ENCODE measurements around the gene SSH2.

Gene SSH2

GRCh38 chr17:29956225-29956624, 26.2 kb upstream of the SSH2 start:
- TF ChIP-seq, protein P1, sequence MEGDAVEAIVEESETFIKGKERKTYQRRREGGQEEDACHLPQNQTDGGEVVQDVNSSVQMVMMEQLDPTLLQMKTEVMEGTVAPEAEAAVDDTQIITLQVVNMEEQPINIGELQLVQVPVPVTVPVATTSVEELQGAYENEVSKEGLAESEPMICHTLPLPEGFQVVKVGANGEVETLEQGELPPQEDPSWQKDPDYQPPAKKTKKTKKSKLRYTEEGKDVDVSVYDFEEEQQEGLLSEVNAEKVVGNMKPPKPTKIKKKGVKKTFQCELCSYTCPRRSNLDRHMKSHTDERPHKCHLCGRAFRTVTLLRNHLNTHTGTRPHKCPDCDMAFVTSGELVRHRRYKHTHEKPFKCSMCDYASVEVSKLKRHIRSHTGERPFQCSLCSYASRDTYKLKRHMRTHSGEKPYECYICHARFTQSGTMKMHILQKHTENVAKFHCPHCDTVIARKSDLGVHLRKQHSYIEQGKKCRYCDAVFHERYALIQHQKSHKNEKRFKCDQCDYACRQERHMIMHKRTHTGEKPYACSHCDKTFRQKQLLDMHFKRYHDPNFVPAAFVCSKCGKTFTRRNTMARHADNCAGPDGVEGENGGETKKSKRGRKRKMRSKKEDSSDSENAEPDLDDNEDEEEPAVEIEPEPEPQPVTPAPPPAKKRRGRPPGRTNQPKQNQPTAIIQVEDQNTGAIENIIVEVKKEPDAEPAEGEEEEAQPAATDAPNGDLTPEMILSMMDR (IDR thresholded peaks at IDR 0.05), result no peak
- no peak overlapping the region for H3K4me2 ChIP-seq (ENCODE audit: low read length)

DNA sequence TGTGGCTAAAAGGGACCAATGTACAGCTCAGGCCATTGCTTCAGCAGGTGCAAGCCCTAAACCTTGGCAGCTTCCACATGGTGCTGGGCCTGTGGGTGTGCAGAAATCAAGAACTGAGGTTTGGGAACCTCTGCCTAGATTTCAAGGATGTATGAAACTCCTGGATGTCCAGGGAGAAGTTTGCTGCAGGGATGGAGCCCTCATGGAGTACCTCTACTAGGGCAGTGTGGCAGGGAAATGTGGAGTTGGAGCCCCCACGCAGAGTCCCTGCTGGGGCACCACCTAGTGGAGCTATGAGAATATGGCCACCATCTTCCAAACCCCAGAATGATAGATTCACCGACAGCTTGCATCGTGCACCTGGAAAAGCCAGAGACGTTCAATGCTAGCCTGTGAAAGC, 24.4 kb upstream of the SSH2 start:
- H3K27ac ChIP-seq, result no peak overlapping the region
- H3K79me2 ChIP-seq, result no peaks in the 10 kb centered on the region
- no peak overlapping the region for H3K9ac ChIP-seq
- no peak overlapping the region for H2AFZ ChIP-seq
- H3K27me3 ChIP-seq (ENCODE audit: control insufficient read depth, insufficient read depth, low read length), result no peaks in the 10 kb centered on the region
- TF ChIP-seq, protein P1 (IDR thresholded peaks at IDR 0.05), result no peak
- H3K9me3 ChIP-seq (ENCODE audit: control insufficient read depth, low read length), result no peaks in the 10 kb centered on the region
- no peaks in the 10 kb centered on the region for H3K36me3 ChIP-seq (ENCODE audit: control insufficient read depth, insufficient read depth, low read length)
- no peak overlapping the region for H3K4me3 ChIP-seq (ENCODE audit: low read depth, low read length)
- no peaks in the 10 kb centered on the region for H3K4me1 ChIP-seq
- H3K4me2 ChIP-seq (ENCODE audit: low read length), result no peak overlapping the region

More at GRCh38 chr17:29956225-29956624, 26.2 kb upstream of the SSH2 start:
- no peak overlapping the region for H3K27ac ChIP-seq
- H2AFZ ChIP-seq, result no peak overlapping the region
- no peaks in the 10 kb centered on the region for H3K4me1 ChIP-seq
- H3K36me3 ChIP-seq (ENCODE audit: control insufficient read depth, insufficient read depth, low read length), result no peaks in the 10 kb centered on the region
- no peaks in the 10 kb centered on the region for H3K79me2 ChIP-seq
- H3K27me3 ChIP-seq (ENCODE audit: control insufficient read depth, insufficient read depth, low read length), result no peaks in the 10 kb centered on the region
- H3K9me3 ChIP-seq (ENCODE audit: control insufficient read depth, low read length), result no peaks in the 10 kb centered on the region
- H3K4me3 ChIP-seq (ENCODE audit: low read depth, low read length), result no peak overlapping the region
- no peak overlapping the region for H3K9ac ChIP-seq

GRCh38 chr17:29949696-29950095, 19.7 kb upstream of the SSH2 start:
- TF ChIP-seq, protein P1 (IDR thresholded peaks at IDR 0.05), result no peak
- no peak overlapping the region for H3K4me2 ChIP-seq (ENCODE audit: low read length)
- no peaks in the 10 kb centered on the region for H3K27me3 ChIP-seq (ENCODE audit: control insufficient read depth, insufficient read depth, low read length)
- no peak overlapping the region for H3K9ac ChIP-seq
- H3K4me3 ChIP-seq (ENCODE audit: low read depth, low read length), result no peak overlapping the region
- H3K79me2 ChIP-seq, result no peaks in the 10 kb centered on the region
- no peaks in the 10 kb centered on the region for H3K9me3 ChIP-seq (ENCODE audit: control insufficient read depth, low read length)
- H2AFZ ChIP-seq, result no peak overlapping the region
- no peak overlapping the region for H3K27ac ChIP-seq
- H3K36me3 ChIP-seq (ENCODE audit: control insufficient read depth, insufficient read depth, low read length), result no peaks in the 10 kb centered on the region
- no peaks in the 10 kb centered on the region for H3K4me1 ChIP-seq

DNA sequence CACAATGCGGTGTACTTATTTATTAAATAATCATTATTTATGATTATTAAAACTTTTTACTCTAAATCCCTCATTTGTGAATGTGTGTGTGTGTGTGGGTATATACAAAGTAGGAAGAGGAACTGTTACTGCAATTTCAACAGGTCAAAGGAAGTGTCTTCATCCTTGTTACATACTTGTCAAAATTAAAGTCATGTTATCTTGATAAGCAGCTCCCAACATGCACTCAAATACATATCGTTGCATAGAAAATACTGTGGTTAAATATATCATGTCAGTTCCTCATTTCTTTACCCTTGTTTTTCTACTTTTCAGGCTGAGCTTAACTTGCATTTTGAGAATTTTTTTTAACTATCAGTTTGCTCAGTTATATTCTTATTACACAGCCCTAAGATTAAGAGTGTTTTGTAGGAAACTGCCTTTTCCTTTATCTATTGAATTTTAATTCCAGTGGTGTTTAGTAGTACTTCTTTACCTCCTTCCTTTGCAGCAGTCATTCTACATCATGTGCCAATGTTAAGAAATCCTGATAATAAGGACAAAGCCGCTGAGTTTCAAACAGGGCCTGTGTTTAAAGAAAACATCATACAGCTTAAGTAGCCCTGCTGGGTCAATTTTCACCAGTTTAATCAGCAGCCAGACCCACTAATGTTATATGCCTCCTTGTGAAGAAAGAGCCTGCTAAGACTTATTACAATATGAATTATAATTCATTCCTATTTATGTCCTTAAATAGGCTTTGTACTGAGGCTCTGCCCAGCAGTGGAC, 18.6 kb upstream of the SSH2 start:
- H3K27me3 ChIP-seq (ENCODE audit: control insufficient read depth, insufficient read depth, low read length), result no peaks in the 10 kb centered on the region
- no peaks in the 10 kb centered on the region for H3K4me1 ChIP-seq
- no peak overlapping the region for H3K4me2 ChIP-seq (ENCODE audit: low read length)
- H3K27ac ChIP-seq, result no peak overlapping the region
- TF ChIP-seq, protein P1 (IDR thresholded peaks at IDR 0.05), result no peak
- no peak overlapping the region for H2AFZ ChIP-seq
- no peaks in the 10 kb centered on the region for H3K79me2 ChIP-seq
- H3K9me3 ChIP-seq (ENCODE audit: control insufficient read depth, low read length), result no peaks in the 10 kb centered on the region
- no peak overlapping the region for H3K9ac ChIP-seq
- no peak overlapping the region for H3K4me3 ChIP-seq (ENCODE audit: low read depth, low read length)
- H3K36me3 ChIP-seq (ENCODE audit: control insufficient read depth, insufficient read depth, low read length), result no peaks in the 10 kb centered on the region

DNA sequence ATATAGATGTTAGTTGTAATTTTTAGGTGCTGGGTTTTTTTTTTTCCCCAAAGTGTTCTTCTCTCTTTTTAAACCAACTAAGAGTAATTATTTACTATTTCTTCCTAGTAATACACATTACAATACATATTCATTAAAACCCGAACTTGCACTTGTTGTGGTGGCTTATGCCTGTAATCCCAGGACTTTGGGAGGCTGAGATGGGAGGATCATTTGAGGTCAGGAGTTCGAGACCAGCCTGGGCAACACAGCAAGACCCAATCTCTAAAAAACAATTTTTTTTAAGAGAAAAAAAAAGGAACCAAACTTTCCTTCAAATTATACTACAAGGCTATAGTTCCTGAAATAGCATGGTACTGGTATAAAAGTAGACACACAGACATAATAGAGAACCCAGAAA, 15.3 kb upstream of the SSH2 start:
- Histone ChIP-seq H3K9me3 (ENCODE audit: control insufficient read depth, low read length) (no peaks in the 10 kb centered on the region), H3K4me3 (ENCODE audit: low read depth, low read length) (no peak overlapping the region), H3K9ac (no peak overlapping the region), H3K4me2 (ENCODE audit: low read length) (no peak overlapping the region), H3K4me1 (no peaks in the 10 kb centered on the region), H3K27ac (no peak overlapping the region), H3K27me3 (ENCODE audit: control insufficient read depth, insufficient read depth, low read length) (no peaks in the 10 kb centered on the region), H3K36me3 (ENCODE audit: control insufficient read depth, insufficient read depth, low read length) (no peaks in the 10 kb centered on the region), H2AFZ (no peak overlapping the region), H3K79me2 (no peaks in the 10 kb centered on the region)
- TF ChIP-seq, protein P1 (IDR thresholded peaks at IDR 0.05), result no peak

All from parathyroid adenoma (tissue), 2 donors.